LNCaP clone FGC (cell line): ENCODE measurements around the gene AHDC1.

Source experiments
- DNase-seq: peaks from one replicate; pipeline ENCODE4 v3.0.0-alpha.2; 2011; ENCODE audit warnings: low read depth
- H3K4me3 ChIP-seq: 2 replicates; pipeline ENCODE4 v1.5.1; 2011; ENCODE audit warnings: mild to moderate bottlenecking, low read depth, low read length, control low read depth
- CTCF ChIP-seq: IDR thresholded peaks from 2 replicates; pipeline ENCODE4 v1.5.1; 2012; ENCODE audit warnings: mild to moderate bottlenecking; ENCODE audit not compliant: control insufficient read depth, insufficient read depth; ENCODE audit errors: extremely low read depth

The AHDC1 gene

GRCh38 chr1:27528818-27529703 is 74.9 kb downstream of the AHDC1 start:
- no peak for TF ChIP-seq CTCF
- no peak for DNase-seq
- H3K4me3 ChIP-seq = no peak overlapping the region

- no peak overlapping the region for H3K4me3 ChIP-seq
- no peak for TF ChIP-seq CTCF
- DNase-seq = no peak
Observed at GRCh38 chr1:27527890-27528817, 75.8 kb downstream of the AHDC1 start.

DNA sequence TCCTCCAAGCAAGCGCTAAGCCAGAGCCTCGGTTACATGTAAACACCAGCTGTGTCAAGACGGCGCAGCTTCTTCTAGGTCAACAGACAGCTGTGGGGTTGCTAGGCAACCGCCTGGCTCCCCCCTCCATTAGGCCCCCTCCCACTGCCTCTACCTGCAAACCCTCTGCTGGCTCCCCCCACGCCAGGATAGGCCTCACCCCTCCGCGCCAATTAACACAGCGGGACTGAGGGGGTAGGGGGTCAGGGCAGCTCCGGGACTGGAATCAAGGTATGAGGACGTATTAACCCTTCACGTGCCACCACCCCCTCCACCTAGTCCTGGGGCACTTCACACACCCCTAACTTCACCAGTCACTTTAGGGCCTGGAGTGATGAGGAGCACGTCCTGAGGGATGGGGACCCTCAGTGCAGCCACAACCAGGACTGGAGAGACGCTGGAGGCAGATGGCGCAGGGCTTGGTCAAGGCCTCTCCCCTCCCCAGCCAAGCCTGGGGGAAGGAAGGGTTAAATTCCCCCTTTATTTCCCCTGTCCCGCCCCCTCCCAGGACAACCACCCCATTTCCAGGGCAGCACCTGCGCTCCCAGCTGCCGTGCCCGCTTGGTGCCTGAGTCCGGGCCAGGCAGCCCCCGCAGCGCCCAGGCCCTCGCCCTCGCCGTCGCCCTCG is 76.6 kb downstream of the AHDC1 start:
- no peak for DNase-seq
- TF ChIP-seq CTCF = no peak
- H3K4me3 ChIP-seq = no peak overlapping the region

- no peak overlapping the region for H3K4me3 ChIP-seq
- no peak for DNase-seq
Observed at GRCh38 chr1:27526569-27527222, 77.2 kb downstream of the AHDC1 start.

GRCh38 chr1:27525296-27526272 is 78.4 kb downstream of the AHDC1 start:
- no peak for DNase-seq
- no peak for TF ChIP-seq CTCF
- no peak overlapping the region for H3K4me3 ChIP-seq

More at GRCh38 chr1:27526569-27527222, 77.2 kb downstream of the AHDC1 start:
- no peak for TF ChIP-seq CTCF
